HepG2 (cell line): ENCODE results near the gene SEC14L5. TPM values are rescaled to one million over a fixed set of nuclear protein-coding genes. Genes with fewer than 3 reads are reported as not detected.
A peak's percentile ranks its signal among the peaks of the same experiment; 100 is the strongest.

Experiments used
- ATAC-seq: fragments of 200-7000 bp; cut with Tn5 transposase; 3 replicates; pipeline ENCODE4 v1.9.1; 2020; ENCODE audit warnings: mild to moderate bottlenecking, moderate library complexity
- BruUV-seq: library from RNA; stranded (reverse); fragments of 400-500 nt; replicated peaks from 2 replicates; lab custom pipeline; 2021; lab: Mats Ljungman, UMichigan
- CTCF ChIA-PET: fragments of 300-600 bp; formaldehyde crosslinking; extraction: SDS; loops from one replicate; lab custom pipeline; 2021; ENCODE audit warnings: low total read pairs, inconsistent platforms, low intra/inter-chr PET ratio; lab: Yijun Ruan, JAX
- POLR2A ChIA-PET: fragments of 350-600 bp; sonication (Branson Sonifier 250); formaldehyde crosslinking; loops from one replicate; lab custom pipeline; 2020; ENCODE audit warnings: antibody characterized with exemption, inconsistent platforms; lab: Yijun Ruan, JAX
- DNase-seq: peaks from one replicate; pipeline ENCODE4 v3.0.0-alpha.2; 2015; ENCODE audit warnings: low spot score
- FAIRE-seq: peaks from 3 replicates; lab custom pipeline; 2011; peaks lifted over from hg19 to GRCh38; lab: Jason Lieb, UNC
- H2AFZ ChIP-seq: one replicate; pipeline ENCODE4 v1.6.1; 2011; ENCODE audit warnings: low read length, inconsistent platforms
- H3K27ac ChIP-seq: fragments of 300-600 bp; 3 replicates; pipeline ENCODE4 v1.8.0; 2011; ENCODE audit warnings: mixed run types, mild to moderate bottlenecking, mixed read lengths, low read length, inconsistent platforms; ENCODE audit not compliant: insufficient read depth; ENCODE audit errors: extremely low read length
- H3K27me3 ChIP-seq, 2 experiments: fragments of 200-600 bp in 1 of 2; 2 replicates in 1 of 2; 3 replicates in 1 of 2; pipeline versions ENCODE4 v1.6.0 to v1.8.0; 2011; ENCODE audit warnings: low read length in 2 of 2, mild to moderate bottlenecking in 2 of 2, moderate library complexity in 2 of 2, inconsistent platforms in 1 of 2; ENCODE audit not compliant: insufficient read depth in 2 of 2, control insufficient read depth in 1 of 2
- H3K36me3 ChIP-seq, 2 experiments: fragments of 200-600 bp in 1 of 2; replicated peaks in 1 of 2; 2 replicates in 1 of 2; 3 replicates in 1 of 2; pipeline versions ENCODE4 v1.5.1 to v1.8.0; 2011; ENCODE audit warnings: low read length in 2 of 2, inconsistent platforms in 1 of 2; ENCODE audit not compliant: insufficient read depth in 2 of 2, control insufficient read depth in 1 of 2
- H3K4me1 ChIP-seq: 2 replicates; pipeline ENCODE4 v1.5.1; 2012; ENCODE audit warnings: low read length, inconsistent platforms; ENCODE audit not compliant: insufficient read depth
- H3K4me2 ChIP-seq: 2 replicates; pipeline ENCODE4 v1.6.0; 2011; ENCODE audit warnings: low read depth, low read length, inconsistent platforms
- H3K4me3 ChIP-seq, 3 experiments: fragments of 200-600 bp in 1 of 3; sonication (generic), shearing (Covaris generic) in 1 of 3; replicated peaks in 1 of 3; 2 replicates each; pipeline ENCODE4 v1.5.1; 2011 to 2016; ENCODE audit warnings: low read length in 3 of 3, inconsistent platforms in 2 of 3, low read depth in 2 of 3, mild to moderate bottlenecking in 2 of 3, control low read depth in 1 of 3, mixed read lengths in 1 of 3; ENCODE audit not compliant: insufficient read depth in 1 of 3
- H3K79me2 ChIP-seq: one replicate; pipeline ENCODE4 v1.6.1; 2011; ENCODE audit warnings: low read length, inconsistent platforms; ENCODE audit not compliant: insufficient read depth
- H3K9ac ChIP-seq: 2 replicates; pipeline ENCODE4 v1.6.0; 2011; ENCODE audit warnings: mild to moderate bottlenecking, low read depth, low read length, inconsistent platforms; ENCODE audit not compliant: insufficient read depth
- H3K9me3 ChIP-seq: 2 replicates; pipeline ENCODE4 v1.5.1; 2012; ENCODE audit warnings: mild to moderate bottlenecking, low read length
- H4K20me1 ChIP-seq: 2 replicates; pipeline ENCODE4 v1.6.0; 2011; ENCODE audit warnings: inconsistent platforms, mild to moderate bottlenecking, low read length, moderate library complexity; ENCODE audit not compliant: insufficient read depth
- BHLHE40 ChIP-seq: IDR thresholded peaks from 2 replicates; pipeline ENCODE4 v1.6.1; 2011; ENCODE audit warnings: low read length, improper control_type of control experiment
- CBX5 ChIP-seq: sonication (generic); formaldehyde crosslinking; IDR thresholded peaks from 2 replicates; pipeline ENCODE4 v1.4.0; 2020; ENCODE audit warnings: missing genetic modification reagents, borderline replicate concordance
- KLF6 ChIP-seq: IDR thresholded peaks from 2 replicates; pipeline ENCODE4 v1.8.0; 2016; ENCODE audit warnings: missing biosample characterization, missing genetic modification reagents
- ZFP36 ChIP-seq: fragments of 150-350 bp; IDR thresholded peaks from 2 replicates; pipeline ENCODE4 v1.6.1; 2018; ENCODE audit warnings: borderline replicate concordance, low read length, low read depth; ENCODE audit not compliant: partially characterized antibody
- ZNF430 ChIP-seq: sonication (generic); formaldehyde crosslinking; IDR thresholded peaks from 2 replicates; pipeline ENCODE4 v1.9.0; 2021; ENCODE audit warnings: mild to moderate bottlenecking, missing genetic modification reagents
- WGBS: methylation state at CpG from one replicate; pipeline ENCODE4 v1.1.6; 2017; ENCODE audit warnings: low lambda C conversion rate; 5-methylcytosine and 5-hydroxymethylcytosine counted together
- in situ Hi-C: cut with HindIII; loops from 2 replicates; pipeline ENCODE4 v1.10.0; 2017; ENCODE audit warnings: low pct_unique_long_range_greater_than_20kb; ENCODE audit not compliant: extremely low pct_ligation_motif_present
- intact Hi-C: fragments of 100-400 bp; cut with micrococcal nuclease; formaldehyde crosslinking; loops from one replicate; pipeline ENCODE4 v1.10.0; 2022; ENCODE audit not compliant: unreplicated experiment
- polyA plus RNA-seq, 8 experiments: library from polyadenylated mRNA; depleted of rRNA in 3 of 8; stranded (reverse) in 7 of 8; unstranded in 1 of 8; fragments of >200 nt; fragmentation: Illumina TruSeq in 4 of 8; extraction: Trizol in 4 of 8; gene quantifications; 2 replicates each; pipeline versions ENCODE4 v1.2.1 to v1.2.3, GENCODE V29; 2011 to 2016; ENCODE audit warnings: low read depth in 4 of 8, missing spikeins in 1 of 8, mixed read lengths in 1 of 8; ENCODE audit not compliant: insufficient read depth in 1 of 8
- total RNA-seq, 5 experiments: library from RNA; depleted of rRNA; stranded (reverse); fragments of >200 nt; fragmentation: Illumina TruSeq; extraction: Trizol; gene quantifications; 2 replicates each; pipeline ENCODE4 v1.2.3, GENCODE V29; 2016; ENCODE audit warnings: low read depth in 1 of 5
- TF ChIP-seq, protein P1 (sequence below): sonication (generic); formaldehyde crosslinking; IDR thresholded peaks from 2 replicates; pipeline ENCODE4 v1.4.0; 2020; ENCODE audit warnings: low read depth, missing genetic modification reagents

Gene SEC14L5
- total and polyA plus RNA-seq, 2 of the 13 experiments (the other 11 are each of a cell fraction or from before 2014, with no cell fraction given), result 0.40 to 0.42 TPM

DNA sequence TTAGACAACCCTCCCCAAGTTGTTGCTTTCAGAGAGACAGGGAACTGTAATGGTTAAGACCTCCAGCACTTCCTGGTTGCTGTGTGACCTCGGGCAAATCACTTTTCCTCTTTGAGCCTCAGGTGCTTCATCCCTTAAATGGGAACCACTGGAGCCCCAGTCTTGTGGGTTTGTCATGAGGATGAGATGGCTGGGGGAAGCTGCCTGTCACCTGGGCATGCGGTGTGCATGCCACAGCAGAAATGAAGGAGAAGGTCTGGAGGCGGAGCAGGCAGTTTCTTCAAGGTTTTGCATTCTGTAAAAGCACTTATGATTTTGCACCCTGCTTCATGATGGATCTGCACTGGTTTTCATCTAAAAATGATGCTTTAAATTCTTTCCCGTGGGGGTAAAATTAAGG, 53.5 kb downstream of the SEC14L5 start:
- no peak for FAIRE-seq
- peaks cover 3 to 51% of the 10 kb centered on the region in 2 experiments; a peak in 4 of 5 replicates for H3K27me3 ChIP-seq
- ATAC-seq, result no peak
- H3K79me2 ChIP-seq, result no peaks in the 10 kb centered on the region
- no peak overlapping the region for H2AFZ ChIP-seq
- BruUV-seq, result no TSS peak
- in situ Hi-C loops (no loop called here), intact Hi-C loops (loop anchor here (1.0 kb wide), 1 partner anchor 31 kb away; no protein-coding TSS in a partner anchor)
- H3K4me1 ChIP-seq, result peaks cover 30% of the 10 kb centered on the region
- H3K27ac ChIP-seq, result no peak overlapping the region
- no peak for TF ChIP-seq BHLHE40
- TF ChIP-seq, protein P1, sequence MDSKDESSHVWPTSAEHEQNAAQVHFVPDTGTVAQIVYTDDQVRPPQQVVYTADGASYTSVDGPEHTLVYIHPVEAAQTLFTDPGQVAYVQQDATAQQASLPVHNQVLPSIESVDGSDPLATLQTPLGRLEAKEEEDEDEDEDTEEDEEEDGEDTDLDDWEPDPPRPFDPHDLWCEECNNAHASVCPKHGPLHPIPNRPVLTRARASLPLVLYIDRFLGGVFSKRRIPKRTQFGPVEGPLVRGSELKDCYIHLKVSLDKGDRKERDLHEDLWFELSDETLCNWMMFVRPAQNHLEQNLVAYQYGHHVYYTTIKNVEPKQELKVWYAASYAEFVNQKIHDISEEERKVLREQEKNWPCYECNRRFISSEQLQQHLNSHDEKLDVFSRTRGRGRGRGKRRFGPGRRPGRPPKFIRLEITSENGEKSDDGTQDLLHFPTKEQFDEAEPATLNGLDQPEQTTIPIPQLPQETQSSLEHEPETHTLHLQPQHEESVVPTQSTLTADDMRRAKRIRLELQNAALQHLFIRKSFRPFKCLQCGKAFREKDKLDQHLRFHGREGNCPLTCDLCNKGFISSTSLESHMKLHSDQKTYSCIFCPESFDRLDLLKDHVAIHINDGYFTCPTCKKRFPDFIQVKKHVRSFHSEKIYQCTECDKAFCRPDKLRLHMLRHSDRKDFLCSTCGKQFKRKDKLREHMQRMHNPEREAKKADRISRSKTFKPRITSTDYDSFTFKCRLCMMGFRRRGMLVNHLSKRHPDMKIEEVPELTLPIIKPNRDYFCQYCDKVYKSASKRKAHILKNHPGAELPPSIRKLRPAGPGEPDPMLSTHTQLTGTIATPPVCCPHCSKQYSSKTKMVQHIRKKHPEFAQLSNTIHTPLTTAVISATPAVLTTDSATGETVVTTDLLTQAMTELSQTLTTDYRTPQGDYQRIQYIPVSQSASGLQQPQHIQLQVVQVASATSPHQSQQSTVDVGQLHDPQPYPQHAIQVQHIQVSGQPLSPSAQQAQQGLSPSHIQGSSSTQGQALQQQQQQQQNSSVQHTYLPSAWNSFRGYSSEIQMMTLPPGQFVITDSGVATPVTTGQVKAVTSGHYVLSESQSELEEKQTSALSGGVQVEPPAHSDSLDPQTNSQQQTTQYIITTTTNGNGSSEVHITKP (CRISPR knock-in tag), result no peak
- no peak for TF ChIP-seq ZFP36
- no peak for TF ChIP-seq KLF6 (CRISPR knock-in tag)
- no peak for TF ChIP-seq ZNF430 (CRISPR knock-in tag)
- TF ChIP-seq CBX5 (CRISPR knock-in tag), result no peak
- ChIA-PET CTCF (interaction anchor here (1.9 kb wide), 1 partner anchor 31 kb away, joined by 5 read pairs; no protein-coding TSS in a partner anchor), POLR2A (no interaction called here)
- H3K4me2 ChIP-seq, result peak overlapping the region; percentile 52; the same call in 1 of the 2 replicates
- 45% methylated on average over 4 of the region's 4 CpGs for WGBS
- H4K20me1 ChIP-seq, result no peaks in the 10 kb centered on the region
- H3K36me3 ChIP-seq, result no peaks in the 10 kb centered on the region
- no peaks in the 10 kb centered on the region for H3K9me3 ChIP-seq
- H3K4me3 ChIP-seq, result no peak overlapping the region
- H3K9ac ChIP-seq, result no peak overlapping the region
- no peak for DNase-seq
